Activated CD4-positive, alpha-beta T cell treated with anti-CD3 and anti-CD28 coated beads for 4 hours (primary cell): Measurements from ENCODE around the gene GCNT2.
"Not testable (repeated sequence)": the region's sequence is repeated elsewhere in the genome, so short reads cannot be mapped to it uniquely, and the experiment has no call there.

Experiments used
- DNase-seq, 2 donors: peaks; one replicate each; pipeline ENCODE4 v3.0.0-alpha.2; 2020

Gene GCNT2

GRCh38 chr6:10665595-10665994 lies 144.4 kb downstream of the GCNT2 start:
- DNase-seq: not testable (repeated sequence)

GRCh38 chr6:10668126-10668917 lies 147.2 kb downstream of the GCNT2 start:
- no peak for DNase-seq

DNA sequence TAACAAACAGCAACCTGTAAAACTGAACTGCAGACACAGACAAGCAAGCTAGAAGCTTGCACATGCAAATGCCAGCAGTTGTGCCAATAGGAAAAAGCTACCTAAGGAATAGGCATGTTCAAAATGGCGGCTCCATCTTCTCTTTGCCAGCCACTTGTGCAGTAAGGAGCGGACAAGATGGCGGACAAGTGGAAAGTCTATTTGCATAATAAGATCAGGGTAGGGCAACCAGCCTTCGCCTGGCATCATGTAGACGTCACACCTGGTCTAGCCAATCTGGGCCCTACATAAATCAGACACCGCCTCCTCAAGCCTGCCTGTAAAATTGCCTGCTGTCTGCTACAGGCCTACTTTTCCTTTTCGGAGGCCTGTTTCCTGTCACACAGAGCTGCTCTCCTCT lies 155.3 kb downstream of the GCNT2 start:
- no peak for DNase-seq

- no peak for DNase-seq
Observed at GRCh38 chr6:10678456-10678855, 157.3 kb downstream of the GCNT2 start.
